Measurements from ENCODE around the gene C2CD2. TPM values are rescaled to one million over a fixed set of nuclear protein-coding genes. Genes with fewer than 3 reads are reported as not detected.
"Not testable (repeated sequence)": the region's sequence is repeated elsewhere in the genome, so short reads cannot be mapped to it uniquely, and the experiment has no call there.

Gene C2CD2
- total RNA-seq, 2 donors from 2014 or later: 59.5 to 77.3 TPM

DNA sequence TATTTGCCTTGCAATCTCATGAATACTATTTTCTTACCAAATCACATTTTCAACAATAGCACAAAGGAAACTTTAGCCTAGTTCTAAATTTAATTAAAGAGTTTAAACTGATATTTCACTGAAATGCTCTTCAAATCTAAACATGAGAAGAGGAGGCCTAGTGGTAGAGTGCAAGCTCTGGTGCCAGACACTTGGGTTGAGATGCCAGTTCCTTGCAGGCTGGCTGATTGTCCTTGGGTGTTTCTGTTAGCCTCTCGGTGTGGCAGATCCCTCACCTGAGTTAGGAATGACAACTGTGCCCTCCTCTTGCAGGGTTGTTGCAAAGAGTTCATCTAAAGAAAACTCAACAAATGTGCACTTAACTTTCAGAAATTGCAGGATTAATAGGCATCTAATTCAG is 43.8 kb upstream of the C2CD2 start:
- Histone ChIP-seq H3K9me3 (no peaks in the 10 kb centered on the region), H3K27ac (peak overlapping the region in 1 of 2 donors; percentile 15), H3K4me1 (ENCODE audit: control insufficient read depth in 1 of 2, low read depth in 2 of 2) (peaks cover 0 to 18% of the 10 kb centered on the region in 2 donors), H3K36me3 (peaks cover 5% of the 10 kb centered on the region), H3K4me3 (no peak overlapping the region), H3K27me3 (replicated peaks; ENCODE audit: insufficient read depth) (no peaks in the 10 kb centered on the region)
- ATAC-seq (ENCODE audit: insufficient number of reproducible peaks, low FRiP score, low read depth) (no peak), DNase-seq (ENCODE audit: low spot score) (no peak)
- TF ChIP-seq, protein P1, sequence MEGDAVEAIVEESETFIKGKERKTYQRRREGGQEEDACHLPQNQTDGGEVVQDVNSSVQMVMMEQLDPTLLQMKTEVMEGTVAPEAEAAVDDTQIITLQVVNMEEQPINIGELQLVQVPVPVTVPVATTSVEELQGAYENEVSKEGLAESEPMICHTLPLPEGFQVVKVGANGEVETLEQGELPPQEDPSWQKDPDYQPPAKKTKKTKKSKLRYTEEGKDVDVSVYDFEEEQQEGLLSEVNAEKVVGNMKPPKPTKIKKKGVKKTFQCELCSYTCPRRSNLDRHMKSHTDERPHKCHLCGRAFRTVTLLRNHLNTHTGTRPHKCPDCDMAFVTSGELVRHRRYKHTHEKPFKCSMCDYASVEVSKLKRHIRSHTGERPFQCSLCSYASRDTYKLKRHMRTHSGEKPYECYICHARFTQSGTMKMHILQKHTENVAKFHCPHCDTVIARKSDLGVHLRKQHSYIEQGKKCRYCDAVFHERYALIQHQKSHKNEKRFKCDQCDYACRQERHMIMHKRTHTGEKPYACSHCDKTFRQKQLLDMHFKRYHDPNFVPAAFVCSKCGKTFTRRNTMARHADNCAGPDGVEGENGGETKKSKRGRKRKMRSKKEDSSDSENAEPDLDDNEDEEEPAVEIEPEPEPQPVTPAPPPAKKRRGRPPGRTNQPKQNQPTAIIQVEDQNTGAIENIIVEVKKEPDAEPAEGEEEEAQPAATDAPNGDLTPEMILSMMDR (IDR thresholded peaks at IDR 0.05): no peak

DNA sequence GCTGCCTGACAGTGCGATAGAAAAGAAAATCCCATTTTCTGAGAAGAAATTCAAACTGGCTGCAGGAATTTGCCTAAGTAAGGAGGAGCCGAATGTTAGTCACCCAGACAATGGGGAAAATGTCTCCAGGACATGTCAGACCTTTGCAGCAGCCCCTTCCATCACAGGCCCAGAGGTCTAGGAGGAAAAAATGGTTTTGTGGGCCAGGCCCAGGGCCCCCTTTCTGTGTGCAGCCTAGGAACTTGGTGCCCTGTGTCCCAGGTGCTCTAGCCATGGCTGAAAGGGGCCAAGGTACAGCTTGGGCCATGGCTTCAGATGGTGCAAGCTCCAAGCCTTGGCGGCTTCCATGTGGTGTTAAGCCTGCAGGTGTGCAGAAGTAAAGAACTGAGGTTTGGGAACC is 41.8 kb upstream of the C2CD2 start:
- Histone ChIP-seq H3K36me3 (peaks cover 18% of the 10 kb centered on the region), H3K4me3 (no peak overlapping the region), H3K27me3 (replicated peaks; ENCODE audit: insufficient read depth) (no peaks in the 10 kb centered on the region), H3K27ac (no peak overlapping the region), H3K9me3 (no peaks in the 10 kb centered on the region), H3K4me1 (ENCODE audit: control insufficient read depth in 1 of 2, low read depth in 2 of 2) (peaks cover 0 to 18% of the 10 kb centered on the region in 2 donors)
- ATAC-seq (ENCODE audit: insufficient number of reproducible peaks, low FRiP score, low read depth) (no peak), DNase-seq (ENCODE audit: low spot score) (no peak)
- TF ChIP-seq, protein P1 (IDR thresholded peaks at IDR 0.05): no peak

DNA sequence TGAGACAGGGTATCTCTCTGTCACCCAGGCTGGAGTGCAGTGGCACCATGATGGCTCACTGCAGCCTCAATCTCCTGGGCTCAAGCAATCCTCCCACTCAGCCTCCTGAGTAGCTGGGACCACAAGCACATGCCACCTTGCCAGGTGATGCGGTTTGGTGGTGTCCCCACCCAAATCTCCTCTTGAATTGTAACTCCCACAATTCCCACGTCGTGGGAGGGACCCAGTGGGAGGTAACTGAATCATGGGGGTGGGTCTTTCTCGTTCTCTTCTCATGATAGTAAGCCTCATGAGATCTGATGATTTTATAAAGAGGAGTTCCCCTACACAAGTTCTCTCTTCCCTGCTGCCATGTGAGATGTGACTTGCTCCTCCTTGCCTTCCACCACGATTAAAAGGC is 40.8 kb upstream of the C2CD2 start:
- peaks cover 18% of the 10 kb centered on the region for H3K36me3 ChIP-seq
- not testable (repeated sequence) for H3K9me3 ChIP-seq; H3K27me3 ChIP-seq (replicated peaks; ENCODE audit: insufficient read depth); H3K4me3 ChIP-seq; H3K27ac ChIP-seq; ATAC-seq (ENCODE audit: insufficient number of reproducible peaks, low FRiP score, low read depth); DNase-seq (ENCODE audit: low spot score)
- H3K4me1 ChIP-seq (ENCODE audit: control insufficient read depth in 1 of 2, low read depth in 2 of 2): peaks cover 0 to 18% of the 10 kb centered on the region in 2 donors

DNA sequence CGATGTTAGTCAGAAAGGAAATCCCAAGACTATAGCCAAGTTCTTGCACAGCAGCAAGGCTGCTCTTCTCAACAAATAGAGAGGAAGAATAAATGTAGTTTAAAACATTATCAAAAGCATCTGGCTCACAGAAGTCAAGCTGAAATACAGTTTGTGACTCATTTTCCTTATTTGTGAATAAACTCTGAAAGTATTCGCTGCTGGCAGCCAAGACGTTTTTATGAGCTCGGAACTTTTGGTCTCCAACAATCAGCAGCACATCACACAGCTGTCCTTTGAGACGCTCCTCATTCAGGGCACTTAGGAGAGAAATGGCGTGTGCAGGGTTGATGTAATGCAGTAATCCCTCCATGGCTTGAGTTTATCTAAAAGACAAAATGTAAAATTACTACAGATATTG is 39.9 kb upstream of the C2CD2 start:
- no peaks in the 10 kb centered on the region for H3K27me3 ChIP-seq (replicated peaks; ENCODE audit: insufficient read depth)
- H3K4me3 ChIP-seq: no peak overlapping the region
- peak; percentile 50 for ATAC-seq (ENCODE audit: insufficient number of reproducible peaks, low FRiP score, low read depth)
- TF ChIP-seq, protein P1 (IDR thresholded peaks at IDR 0.05): no peak
- no peaks in the 10 kb centered on the region for H3K9me3 ChIP-seq
- H3K27ac ChIP-seq: peak overlapping the region; percentile 45 to 48
- peaks cover 0 to 18% of the 10 kb centered on the region in 2 donors for H3K4me1 ChIP-seq (ENCODE audit: control insufficient read depth in 1 of 2, low read depth in 2 of 2)
- DNase-seq (ENCODE audit: low spot score): no peak
- H3K36me3 ChIP-seq: peaks cover 18% of the 10 kb centered on the region

DNA sequence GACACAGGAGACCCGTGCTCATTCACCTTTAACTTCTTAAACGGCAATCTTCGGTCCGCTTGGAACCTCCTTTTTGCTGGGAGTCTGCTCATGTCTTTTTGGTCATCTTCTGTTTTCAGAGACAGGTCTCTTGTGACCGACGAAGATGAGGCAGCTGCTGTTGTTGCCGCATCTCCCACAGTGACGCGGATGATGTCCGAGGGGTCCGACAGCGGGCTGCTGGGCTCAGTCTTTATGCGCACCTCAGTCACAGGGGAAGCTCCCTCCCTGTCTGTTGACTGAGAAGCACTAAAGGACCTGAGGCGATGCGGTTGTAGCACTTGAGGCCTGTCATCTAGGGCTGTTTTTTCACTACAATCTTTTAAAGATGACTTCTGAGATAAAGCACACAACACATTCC is 38.8 kb upstream of the C2CD2 start:
- H3K4me1 ChIP-seq (ENCODE audit: control insufficient read depth in 1 of 2, low read depth in 2 of 2): peaks cover 0 to 13% of the 10 kb centered on the region in 2 donors
- DNase-seq (ENCODE audit: low spot score) (no peak), ATAC-seq (ENCODE audit: insufficient number of reproducible peaks, low FRiP score, low read depth) (no peak)
- TF ChIP-seq, protein P1 (IDR thresholded peaks at IDR 0.05): no peak
- peaks cover 18% of the 10 kb centered on the region for H3K36me3 ChIP-seq
- H3K9me3 ChIP-seq: no peaks in the 10 kb centered on the region
- H3K4me3 ChIP-seq: no peak overlapping the region
- peak overlapping the region in 1 of 2 donors; percentile 45 for H3K27ac ChIP-seq
- no peaks in the 10 kb centered on the region for H3K27me3 ChIP-seq (replicated peaks; ENCODE audit: insufficient read depth)

DNA sequence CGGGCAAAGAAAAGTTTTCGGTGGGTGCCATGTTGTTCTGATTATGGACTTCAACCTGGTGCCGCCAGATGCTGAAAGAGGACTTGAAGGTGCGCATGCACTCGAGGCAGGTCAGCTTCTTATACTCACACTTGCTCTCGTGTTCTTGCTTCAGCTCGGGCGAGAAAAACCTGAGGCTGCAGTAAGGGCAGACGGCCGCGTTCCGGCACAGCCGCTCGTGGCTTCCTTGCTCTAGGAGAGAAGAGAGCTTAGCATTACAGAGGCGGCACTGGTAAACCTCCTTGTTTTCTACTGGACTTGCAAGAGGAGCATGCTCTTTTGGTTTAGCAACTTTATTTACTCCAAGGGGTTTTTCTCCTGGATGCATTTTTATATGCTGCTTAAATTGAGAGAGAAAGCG is 37.8 kb upstream of the C2CD2 start:
- H3K4me3 ChIP-seq: no peak overlapping the region
- H3K9me3 ChIP-seq: no peaks in the 10 kb centered on the region
- H3K36me3 ChIP-seq: peaks cover 18% of the 10 kb centered on the region
- peaks cover 0 to 13% of the 10 kb centered on the region in 2 donors for H3K4me1 ChIP-seq (ENCODE audit: control insufficient read depth in 1 of 2, low read depth in 2 of 2)
- H3K27me3 ChIP-seq (replicated peaks; ENCODE audit: insufficient read depth): no peaks in the 10 kb centered on the region
- TF ChIP-seq, protein P1 (IDR thresholded peaks at IDR 0.05): no peak
- DNase-seq (ENCODE audit: low spot score) (no peak), ATAC-seq (ENCODE audit: insufficient number of reproducible peaks, low FRiP score, low read depth) (no peak)
- no peak overlapping the region for H3K27ac ChIP-seq
